Activated CD8-positive, alpha-beta T cell treated with anti-CD3 and anti-CD28 coated beads, Interleukin-2, amount 10 ng/mL, durations not matched to agents 7 days and 5 days (primary cell): ENCODE data around the gene KICS2. TPM values are rescaled to one million over a fixed set of nuclear protein-coding genes. Genes with fewer than 3 reads are reported as not detected.

Experiments
- ATAC-seq: fragments of 150-1000 bp; cut with Tn5 transposase; one replicate; pipeline ENCODE4 v1.10.0; 2021; ENCODE audit warnings: moderate library complexity
- CTCF ChIA-PET: fragments of 350-600 bp; sonication (Branson Sonifier 250); formaldehyde crosslinking; loops from one replicate; lab custom pipeline; 2021; ENCODE audit warnings: antibody characterized with exemption; lab: Charles Lee
- POLR2A ChIA-PET: fragments of 350-600 bp; sonication (Branson Sonifier 250); formaldehyde crosslinking; loops from one replicate; lab custom pipeline; 2021; ENCODE audit warnings: antibody characterized with exemption; lab: Charles Lee
- DNase-seq: peaks from one replicate; pipeline ENCODE4 v3.0.0-alpha.2; 2020
- H3K27ac Mint-ChIP-seq: one replicate; pipeline ENCODE4 v1.8.0; 2021; ENCODE audit warnings: mild to moderate bottlenecking, mixed read lengths
- H3K27me3 Mint-ChIP-seq: one replicate; pipeline ENCODE4 v1.8.0; 2021; ENCODE audit warnings: low read depth, mixed read lengths
- H3K36me3 Mint-ChIP-seq: one replicate; pipeline ENCODE4 v1.8.0; 2021; ENCODE audit warnings: low read depth, mixed read lengths
- H3K4me1 Mint-ChIP-seq: one replicate; pipeline ENCODE4 v1.8.0; 2021; ENCODE audit warnings: low read depth, mixed read lengths
- H3K4me3 Mint-ChIP-seq: one replicate; pipeline ENCODE4 v1.8.0; 2021; ENCODE audit warnings: mild to moderate bottlenecking, mixed read lengths
- H3K9me3 Mint-ChIP-seq: one replicate; pipeline ENCODE4 v1.8.0; 2022; ENCODE audit warnings: mixed read lengths; ENCODE audit not compliant: insufficient read depth
- total RNA-seq, 2 experiments: library from RNA; stranded (reverse); gene quantifications; one replicate each; pipeline ENCODE4 v1.2.3, GENCODE V29; 2021

KICS2 gene
- total RNA-seq, result 1 to 10 TPM; 7.7 to 9.9 TPM

GRCh38 chr12:64222009-64222765, at the start of gene KICS2:
KICS2 (minus strand) TSS chr12:64222296; CDS start chr12:64222237, 59 bp downstream.
- Mint-ChIP-seq H3K4me3 (peak within 1 kb of the TSS; percentile 90), H3K4me1 (peaks cover 34% of the 10 kb centered on the region), H3K27me3 (peaks cover 5% of the 10 kb centered on the region), H3K36me3 (no peaks in the 10 kb centered on the region), H3K27ac (peak within 1 kb of the TSS; percentile 93), H3K9me3 (no peaks in the 10 kb centered on the region)
- ChIA-PET CTCF (interaction anchor here (1.1 to 1.5 kb wide), 2 partner anchors 378 to 554 kb away, joined by 3 to 4 read pairs; partner anchors contain the start of genes DPY19L2 and SRGAP1), POLR2A (interaction anchor here (0.6 to 1.4 kb wide), 4 partner anchors 20 to 182 kb away, joined by 3 to 6 read pairs (median 6); partner anchors contain the start of genes C12orf56 and XPOT)
- peak; percentile 95 for ATAC-seq
- DNase-seq, result peak; percentile 92

- DNase-seq (no peak), ATAC-seq (no peak)
- H3K4me3 Mint-ChIP-seq, result no peak overlapping the region
- no peaks in the 10 kb centered on the region for H3K9me3 Mint-ChIP-seq
- no peaks in the 10 kb centered on the region for H3K4me1 Mint-ChIP-seq
- no peaks in the 10 kb centered on the region for H3K36me3 Mint-ChIP-seq
- CTCF ChIA-PET, result interaction anchor here (0.6 kb wide), 1 partner anchor 139 kb away, joined by 3 read pairs; no protein-coding TSS in a partner anchor
- POLR2A ChIA-PET, result interaction anchor here (0.6 kb wide), 1 partner anchor 546 kb away, joined by 3 read pairs; no protein-coding TSS in a partner anchor
- H3K27me3 Mint-ChIP-seq, result peaks cover 7% of the 10 kb centered on the region
- no peak overlapping the region for H3K27ac Mint-ChIP-seq
Observed at GRCh38 chr12:64270411-64270810, 48.3 kb upstream of the KICS2 start.

- Mint-ChIP-seq H3K36me3 (no peaks in the 10 kb centered on the region), H3K4me1 (no peaks in the 10 kb centered on the region), H3K9me3 (no peaks in the 10 kb centered on the region), H3K27me3 (peaks cover 10% of the 10 kb centered on the region), H3K4me3 (no peak overlapping the region), H3K27ac (no peak overlapping the region)
- ChIA-PET CTCF (no interaction called here), POLR2A (no interaction called here)
- ATAC-seq, result no peak
- no peak for DNase-seq
Observed at GRCh38 chr12:64269161-64269560, 47.1 kb upstream of the KICS2 start.

GRCh38 chr12:64268409-64268808, 46.3 kb upstream of the KICS2 start:
- no peaks in the 10 kb centered on the region for H3K4me1 Mint-ChIP-seq
- DNase-seq, result no peak
- peaks cover 5% of the 10 kb centered on the region for H3K27me3 Mint-ChIP-seq
- ATAC-seq, result no peak
- POLR2A ChIA-PET, result no interaction called here
- no peak overlapping the region for H3K27ac Mint-ChIP-seq
- CTCF ChIA-PET, result interaction anchor here (0.6 kb wide), 1 partner anchor 467 kb away, joined by 3 read pairs; no protein-coding TSS in a partner anchor
- no peak overlapping the region for H3K4me3 Mint-ChIP-seq
- no peaks in the 10 kb centered on the region for H3K9me3 Mint-ChIP-seq
- no peaks in the 10 kb centered on the region for H3K36me3 Mint-ChIP-seq

GRCh38 chr12:64265839-64266238, 43.7 kb upstream of the KICS2 start:
- Mint-ChIP-seq H3K4me3 (no peak overlapping the region), H3K9me3 (no peaks in the 10 kb centered on the region), H3K36me3 (no peaks in the 10 kb centered on the region), H3K4me1 (no peaks in the 10 kb centered on the region), H3K27ac (no peak overlapping the region), H3K27me3 (peaks cover 5% of the 10 kb centered on the region)
- ChIA-PET CTCF (interaction anchor here (1.2 kb wide), 1 partner anchor 10 kb away, joined by 3 read pairs; no protein-coding TSS in a partner anchor), POLR2A (no interaction called here)
- no peak for ATAC-seq
- no peak for DNase-seq

GRCh38 chr12:64261813-64262212, 39.7 kb upstream of the KICS2 start:
- ChIA-PET POLR2A (no interaction called here), CTCF (no interaction called here)
- ATAC-seq, result no peak
- no peak for DNase-seq
- no peak overlapping the region for H3K4me3 Mint-ChIP-seq
- H3K9me3 Mint-ChIP-seq, result no peaks in the 10 kb centered on the region
- H3K36me3 Mint-ChIP-seq, result no peaks in the 10 kb centered on the region
- no peak overlapping the region for H3K27ac Mint-ChIP-seq
- no peaks in the 10 kb centered on the region for H3K4me1 Mint-ChIP-seq
- peaks cover 3% of the 10 kb centered on the region for H3K27me3 Mint-ChIP-seq

- Mint-ChIP-seq H3K9me3 (no peaks in the 10 kb centered on the region), H3K27me3 (no peaks in the 10 kb centered on the region), H3K4me3 (no peak overlapping the region), H3K36me3 (no peaks in the 10 kb centered on the region), H3K4me1 (no peaks in the 10 kb centered on the region), H3K27ac (no peak overlapping the region)
- no peak for ATAC-seq
- ChIA-PET CTCF (interaction anchor here (4.4 kb wide), 1 partner anchor 414 kb away, joined by 19 read pairs; the partner anchor contains the start of gene SRGAP1), POLR2A (no interaction called here)
- DNase-seq, result no peak
Observed at GRCh38 chr12:64258576-64258975, 36.5 kb upstream of the KICS2 start.

GRCh38 chr12:64256166-64256800, 34.2 kb upstream of the KICS2 start:
- POLR2A ChIA-PET, result no interaction called here
- no peaks in the 10 kb centered on the region for H3K27me3 Mint-ChIP-seq
- CTCF ChIA-PET, result interaction anchor here (0.6 to 4.4 kb wide), 11 partner anchors 9 to 838 kb away, joined by 3 to 19 read pairs (median 3); partner anchors contain the start of gene SRGAP1
- no peak overlapping the region for H3K4me3 Mint-ChIP-seq
- H3K9me3 Mint-ChIP-seq, result no peaks in the 10 kb centered on the region
- no peak overlapping the region for H3K27ac Mint-ChIP-seq
- DNase-seq (no peak), ATAC-seq (no peak)
- H3K36me3 Mint-ChIP-seq, result no peaks in the 10 kb centered on the region
- no peaks in the 10 kb centered on the region for H3K4me1 Mint-ChIP-seq

GRCh38 chr12:64255249-64255648, 33.2 kb upstream of the KICS2 start:
- Mint-ChIP-seq H3K4me3 (no peak overlapping the region), H3K9me3 (no peaks in the 10 kb centered on the region), H3K27ac (no peak overlapping the region), H3K36me3 (no peaks in the 10 kb centered on the region), H3K4me1 (no peaks in the 10 kb centered on the region), H3K27me3 (no peaks in the 10 kb centered on the region)
- ChIA-PET POLR2A (no interaction called here), CTCF (interaction anchor here (0.6 to 4.4 kb wide), 6 partner anchors 10 to 837 kb away, joined by 3 to 19 read pairs (median 3); partner anchors contain the start of gene SRGAP1)
- DNase-seq (no peak), ATAC-seq (no peak)

GRCh38 chr12:64253356-64253755, 31.3 kb upstream of the KICS2 start:
- H3K4me1 Mint-ChIP-seq, result no peaks in the 10 kb centered on the region
- ATAC-seq (no peak), DNase-seq (no peak)
- no peaks in the 10 kb centered on the region for H3K27me3 Mint-ChIP-seq
- H3K4me3 Mint-ChIP-seq, result no peak overlapping the region
- ChIA-PET POLR2A (no interaction called here), CTCF (no interaction called here)
- no peaks in the 10 kb centered on the region for H3K9me3 Mint-ChIP-seq
- H3K36me3 Mint-ChIP-seq, result no peaks in the 10 kb centered on the region
- no peak overlapping the region for H3K27ac Mint-ChIP-seq

- no peak for DNase-seq
- CTCF ChIA-PET, result no interaction called here
- ATAC-seq, result no peak
- Mint-ChIP-seq H3K27me3 (no peaks in the 10 kb centered on the region), H3K27ac (no peak overlapping the region), H3K4me1 (no peaks in the 10 kb centered on the region), H3K9me3 (no peaks in the 10 kb centered on the region), H3K4me3 (no peak overlapping the region), H3K36me3 (no peaks in the 10 kb centered on the region)
- POLR2A ChIA-PET, result no interaction called here
Observed at GRCh38 chr12:64252681-64253080, 30.6 kb upstream of the KICS2 start.

GRCh38 chr12:64243809-64244208, 21.7 kb upstream of the KICS2 start:
- no peaks in the 10 kb centered on the region for H3K9me3 Mint-ChIP-seq
- no peaks in the 10 kb centered on the region for H3K4me1 Mint-ChIP-seq
- ChIA-PET CTCF (no interaction called here), POLR2A (no interaction called here)
- no peak for DNase-seq
- no peaks in the 10 kb centered on the region for H3K36me3 Mint-ChIP-seq
- no peak for ATAC-seq
- H3K4me3 Mint-ChIP-seq, result no peak overlapping the region
- H3K27ac Mint-ChIP-seq, result no peak overlapping the region
- H3K27me3 Mint-ChIP-seq, result peaks cover 9% of the 10 kb centered on the region
